Common myeloid progenitor, CD34-positive (primary cell): Measurements from ENCODE around the gene CCNL2.
A peak's percentile ranks its signal among the peaks of the same experiment; 100 is the strongest.

ENCODE experiments used
- CTCF ChIA-PET: fragments of 350-600 bp; sonication (Branson Sonifier 250); formaldehyde crosslinking; loops from one replicate; lab custom pipeline; 2021; ENCODE audit warnings: antibody characterized with exemption; lab: Charles Lee
- POLR2A ChIA-PET: fragments of 350-600 bp; sonication (Branson Sonifier 250); formaldehyde crosslinking; loops from one replicate; lab custom pipeline; 2021; ENCODE audit warnings: antibody characterized with exemption; lab: Charles Lee
- DNase-seq, 3 donors: peaks; one replicate each; pipeline versions ENCODE4 v3.0.0 to v3.0.0-alpha.2; 2013
- H3K27ac ChIP-seq, 2 experiments: 1 replicate in 1 of 2; 2 replicates in 1 of 2; pipeline ENCODE4 v1.7.0; 2013; ENCODE audit warnings: inconsistent platforms in 2 of 2, low read length in 2 of 2, mild to moderate bottlenecking in 2 of 2, low read depth in 1 of 2, moderate library complexity in 1 of 2; ENCODE audit not compliant: severe bottlenecking in 2 of 2, insufficient read depth in 1 of 2, poor library complexity in 1 of 2
- H3K27me3 ChIP-seq, 5 experiments: replicated peaks in 2 of 5; 1 replicate in 3 of 5; 2 replicates in 2 of 5; pipeline versions ENCODE4 v1.6.1 to v1.7.0; 2013; ENCODE audit warnings: low read length in 4 of 5, mild to moderate bottlenecking in 2 of 5, moderate library complexity in 2 of 5, inconsistent platforms in 1 of 5; ENCODE audit not compliant: insufficient read depth in 5 of 5, control insufficient read depth in 4 of 5
- H3K36me3 ChIP-seq, 4 experiments: 1 replicate in 2 of 4; 2 replicates in 2 of 4; pipeline versions ENCODE4 v1.6.1 to v1.7.0; 2013; ENCODE audit warnings: low read length in 3 of 4, control low read depth in 1 of 4, mild to moderate bottlenecking in 1 of 4; ENCODE audit not compliant: control insufficient read depth in 4 of 4, insufficient read depth in 4 of 4
- H3K4me1 ChIP-seq, 4 experiments: 1 replicate in 3 of 4; 2 replicates in 1 of 4; pipeline versions ENCODE4 v1.6.1 to v1.7.1; 2013; ENCODE audit warnings: low read length in 3 of 4, mild to moderate bottlenecking in 3 of 4, control low read depth in 1 of 4, inconsistent platforms in 1 of 4, moderate library complexity in 1 of 4; ENCODE audit not compliant: control insufficient read depth in 4 of 4, insufficient read depth in 4 of 4; ENCODE audit errors: control extremely low read depth in 1 of 4
- H3K4me3 ChIP-seq, 7 experiments: 1 replicate in 4 of 7; 2 replicates in 3 of 7; pipeline versions ENCODE4 v1.5.1 to v1.7.0; 2013; ENCODE audit warnings: mild to moderate bottlenecking in 7 of 7, low read length in 6 of 7, moderate library complexity in 6 of 7, inconsistent platforms in 2 of 7, low read depth in 2 of 7, control low read depth in 1 of 7; ENCODE audit not compliant: insufficient read depth in 4 of 7, control insufficient read depth in 1 of 7; ENCODE audit errors: extremely low read depth in 1 of 7
- H3K9me3 ChIP-seq, 5 experiments: 1 replicate in 4 of 5; 2 replicates in 1 of 5; pipeline versions ENCODE4 v1.6.1 to v1.7.1; 2013; ENCODE audit warnings: low read length in 4 of 5, mild to moderate bottlenecking in 2 of 5, inconsistent platforms in 1 of 5, low read depth in 1 of 5, moderate library complexity in 1 of 5; ENCODE audit not compliant: control insufficient read depth in 4 of 5, insufficient read depth in 2 of 5; ENCODE audit errors: control extremely low read depth in 1 of 5
- WGBS: methylation state at CpG from one replicate; pipeline ENCODE4 v1.1.5; 2013; ENCODE audit not compliant: insufficient coverage; 5-methylcytosine and 5-hydroxymethylcytosine counted together

The CCNL2 gene

DNA sequence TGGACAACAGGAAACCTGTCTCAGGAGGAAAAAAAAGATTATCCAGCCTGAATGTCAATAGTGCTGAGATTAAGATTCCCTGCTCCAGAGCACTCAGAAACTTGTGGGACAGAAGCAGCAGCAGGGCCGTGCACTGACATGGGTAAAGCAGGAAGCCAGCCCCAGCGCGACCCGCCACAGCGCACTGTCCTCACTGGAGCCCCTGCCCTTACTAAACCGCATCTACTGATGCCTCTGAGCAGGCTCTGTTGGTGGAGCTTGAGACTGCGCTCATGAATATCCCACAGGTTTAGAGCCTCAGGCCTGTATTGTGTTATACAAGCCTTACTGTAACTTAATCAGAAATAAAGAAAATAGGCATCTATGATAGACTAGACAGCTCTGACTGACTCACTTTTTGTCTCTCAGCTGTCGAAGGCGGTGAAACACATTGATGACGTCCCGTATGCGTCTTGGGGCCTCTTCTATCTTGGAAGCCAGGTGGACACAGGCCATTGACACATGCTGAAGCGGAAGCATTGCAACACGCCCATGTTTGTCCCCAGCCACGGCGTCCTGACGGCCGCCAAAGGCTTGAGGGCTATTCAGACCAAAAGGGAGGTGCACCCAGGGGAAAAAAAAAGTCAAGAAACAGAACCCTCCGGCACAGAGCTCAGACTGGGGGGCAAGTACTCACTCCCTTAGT is 1.2 kb downstream of the CCNL2 start:
- Histone ChIP-seq H3K27me3 (no peaks in the 10 kb centered on the region), H3K4me1 (peaks cover 0 to 33% (median 30%) of the 10 kb centered on the region in 4 experiments), H3K36me3 (peaks cover 8 to 66% (median 46%) of the 10 kb centered on the region in 4 experiments), H3K4me3 (peak overlapping the region; percentile 81 to 97 (median 92)), H3K27ac (peak overlapping the region; percentile 79 to 91), H3K9me3 (no peaks in the 10 kb centered on the region)
- WGBS, result 80% methylated on average over 16 of the region's 19 CpGs
- POLR2A ChIA-PET, result no interaction called here
- DNase-seq, result peak; percentile 41 to 72 (median 61)
- CTCF ChIA-PET, result interaction anchor here (0.8 to 3.1 kb wide), 4 partner anchors 10 to 36 kb away, joined by 3 to 11 read pairs (median 6); partner anchors contain the start of gene MRPL20

DNA sequence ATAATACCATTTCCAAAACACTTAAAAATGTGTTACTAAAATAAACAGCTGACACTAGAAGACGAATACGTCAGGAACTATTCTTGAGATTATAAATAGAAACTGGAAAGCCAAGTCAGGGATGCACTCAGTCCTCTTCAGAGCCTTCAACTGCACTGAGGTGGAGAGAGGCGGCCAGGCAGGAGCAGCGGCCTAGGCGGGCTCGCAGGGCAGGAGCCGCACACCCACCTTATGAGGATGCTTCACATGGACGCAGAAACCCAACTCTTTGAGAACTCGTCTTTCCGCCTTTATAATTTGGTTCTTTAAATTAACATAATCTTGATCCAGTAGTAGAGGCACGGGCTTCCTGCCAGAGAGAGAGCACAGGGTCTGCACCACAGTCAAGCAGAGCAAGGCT is 4.0 kb downstream of the CCNL2 start:
- POLR2A ChIA-PET, result no interaction called here
- H3K9me3 ChIP-seq, result no peaks in the 10 kb centered on the region
- H3K36me3 ChIP-seq, result peaks cover 11 to 66% (median 56%) of the 10 kb centered on the region in 4 experiments
- no peaks in the 10 kb centered on the region for H3K27me3 ChIP-seq
- CTCF ChIA-PET, result interaction anchor here (1.2 kb wide), 1 partner anchor 11 kb away, joined by 3 read pairs; no protein-coding TSS in a partner anchor
- no peak overlapping the region for H3K27ac ChIP-seq
- DNase-seq, result no peak
- H3K4me3 ChIP-seq, result no peak overlapping the region
- 91% methylated on average over 4 of the region's 11 CpGs for WGBS
- H3K4me1 ChIP-seq, result peaks cover 0 to 19% (median 18%) of the 10 kb centered on the region in 4 experiments

DNA sequence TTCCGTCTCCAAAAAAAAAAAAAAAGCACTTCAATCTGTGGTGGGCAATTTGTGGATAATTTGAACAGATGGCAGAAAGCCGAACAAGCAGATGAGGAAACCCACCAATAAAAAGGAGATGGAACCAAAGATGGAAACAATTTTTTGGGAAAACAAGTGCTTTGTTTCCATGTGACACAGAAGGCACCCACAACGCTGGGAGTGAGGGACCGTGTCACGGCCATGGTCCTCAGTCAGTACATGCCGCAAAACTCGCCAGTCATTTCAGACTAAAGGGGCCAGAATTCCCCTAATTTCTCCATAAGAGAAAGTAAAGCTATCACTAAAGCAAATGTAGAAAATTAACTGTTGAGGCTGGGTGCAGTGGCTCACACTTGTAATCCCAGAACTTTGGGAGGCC is 5.0 kb downstream of the CCNL2 start:
- 100% methylated on average over 7 of the region's 7 CpGs for WGBS
- Histone ChIP-seq H3K27me3 (no peaks in the 10 kb centered on the region), H3K36me3 (peaks cover 12 to 75% (median 63%) of the 10 kb centered on the region in 4 experiments), H3K27ac (no peak overlapping the region), H3K9me3 (no peaks in the 10 kb centered on the region), H3K4me1 (peaks cover 0 to 13% (median 12%) of the 10 kb centered on the region in 4 experiments), H3K4me3 (no peak overlapping the region)
- POLR2A ChIA-PET, result no interaction called here
- CTCF ChIA-PET, result no interaction called here
- no peak for DNase-seq

DNA sequence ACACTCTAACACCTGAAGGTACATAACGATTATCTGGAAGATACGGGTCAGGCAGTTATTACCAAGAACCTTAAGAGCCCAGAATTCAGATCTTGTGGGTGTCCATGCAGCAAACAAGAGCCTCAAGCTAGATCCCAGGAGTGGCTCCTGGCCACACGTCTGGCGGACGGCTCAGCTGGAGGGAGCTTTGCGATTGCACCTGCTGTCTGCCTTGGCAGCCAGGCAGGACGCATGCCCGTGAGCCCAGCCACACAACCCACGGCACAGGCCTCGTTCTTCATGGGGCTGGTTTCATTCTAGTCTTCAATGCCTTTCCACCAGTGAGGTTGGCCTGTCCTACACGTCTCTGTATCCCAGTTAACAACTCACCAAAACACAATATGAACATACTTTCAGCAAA is 5.7 kb downstream of the CCNL2 start:
- CTCF ChIA-PET, result interaction anchor here (1.7 kb wide), 1 partner anchor 9 kb away, joined by 8 read pairs; no protein-coding TSS in a partner anchor
- Histone ChIP-seq H3K4me1 (peaks cover 0 to 12% (median 10%) of the 10 kb centered on the region in 4 experiments), H3K36me3 (peaks cover 12 to 78% (median 66%) of the 10 kb centered on the region in 4 experiments), H3K27me3 (no peaks in the 10 kb centered on the region), H3K4me3 (no peak overlapping the region), H3K9me3 (no peaks in the 10 kb centered on the region), H3K27ac (no peak overlapping the region)
- no peak for DNase-seq
- 97% methylated on average over 10 of the region's 11 CpGs for WGBS
- POLR2A ChIA-PET, result no interaction called here

DNA sequence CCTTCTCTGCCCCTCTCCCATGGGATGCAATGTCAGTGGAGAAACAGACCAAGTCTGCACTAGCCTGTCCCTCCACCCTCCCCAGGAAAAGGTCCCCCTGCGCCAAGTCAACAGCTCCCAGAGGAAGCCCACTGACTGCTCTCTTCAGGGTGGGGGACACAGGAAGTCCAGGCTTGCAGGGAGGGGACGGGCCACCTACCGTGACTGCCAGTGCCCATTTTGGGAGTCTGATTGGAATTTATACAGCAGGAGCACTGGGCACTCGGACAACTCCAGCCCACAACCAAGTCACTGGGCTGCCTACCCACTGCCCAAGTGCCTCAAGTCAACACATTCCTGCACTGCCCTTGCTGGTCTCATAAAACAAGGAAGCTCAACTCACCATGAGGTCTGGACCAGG is 6.1 kb downstream of the CCNL2 start:
- no peak for DNase-seq
- 100% methylated on average over 4 of the region's 4 CpGs for WGBS
- Histone ChIP-seq H3K9me3 (no peaks in the 10 kb centered on the region), H3K4me1 (peaks cover 0 to 8% (median 6%) of the 10 kb centered on the region in 4 experiments), H3K36me3 (peaks cover 12 to 79% (median 68%) of the 10 kb centered on the region in 4 experiments), H3K27me3 (no peaks in the 10 kb centered on the region), H3K4me3 (no peak overlapping the region), H3K27ac (no peak overlapping the region)
- ChIA-PET CTCF (interaction anchor here (1.7 kb wide), 1 partner anchor 9 kb away, joined by 8 read pairs; no protein-coding TSS in a partner anchor), POLR2A (no interaction called here)

DNA sequence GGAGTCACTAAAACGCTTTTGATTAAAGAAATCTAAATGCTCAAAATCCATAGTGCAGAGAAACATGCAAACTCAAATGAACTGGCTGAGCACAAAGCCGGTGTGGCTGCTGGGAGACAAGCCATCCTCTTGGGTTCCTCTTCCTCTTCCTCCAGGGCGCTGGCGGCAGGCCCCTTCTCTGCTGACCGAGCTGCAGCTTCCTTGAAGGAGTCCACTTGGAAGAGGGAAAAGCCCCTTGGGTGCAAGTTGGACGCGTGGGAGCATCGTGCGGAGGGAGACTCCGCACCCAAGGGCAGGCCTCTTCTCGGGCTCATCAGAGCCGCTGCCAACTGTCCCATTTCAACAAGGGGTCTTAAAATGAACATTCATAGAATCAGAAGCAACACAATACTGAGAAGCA is 7.9 kb downstream of the CCNL2 start:
- no peaks in the 10 kb centered on the region for H3K27me3 ChIP-seq
- ChIA-PET CTCF (interaction anchor here (1.0 kb wide), 1 partner anchor 16 kb away, joined by 3 read pairs; the partner anchor contains the start of gene AURKAIP1), POLR2A (no interaction called here)
- H3K27ac ChIP-seq, result no peak overlapping the region
- no peaks in the 10 kb centered on the region for H3K9me3 ChIP-seq
- H3K4me3 ChIP-seq, result no peak overlapping the region
- 89% methylated on average over 7 of the region's 12 CpGs for WGBS
- no peak for DNase-seq
- H3K4me1 ChIP-seq, result no peaks in the 10 kb centered on the region
- peaks cover 14 to 89% (median 73%) of the 10 kb centered on the region in 4 experiments for H3K36me3 ChIP-seq

DNA sequence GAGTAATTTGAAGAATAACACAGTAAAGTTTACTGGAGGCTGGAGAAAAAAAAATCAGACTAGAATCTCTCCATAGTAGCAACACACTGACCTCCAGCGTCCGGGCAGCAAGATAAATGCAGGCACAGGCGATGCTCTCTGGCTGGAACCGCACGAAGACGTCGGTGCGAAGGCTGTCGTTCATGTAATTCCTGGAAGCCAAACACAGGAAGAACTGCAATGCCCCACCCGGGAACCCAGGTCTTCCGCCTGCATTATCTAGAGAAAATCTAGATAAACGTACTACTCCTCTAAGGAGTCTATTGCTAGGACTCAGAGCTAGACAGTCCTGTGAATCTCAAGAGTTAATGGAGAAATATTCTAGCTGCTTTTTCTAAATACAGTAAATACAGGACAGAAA is 8.5 kb downstream of the CCNL2 start:
- CTCF ChIA-PET, result no interaction called here
- H3K27ac ChIP-seq, result no peak overlapping the region
- POLR2A ChIA-PET, result no interaction called here
- H3K27me3 ChIP-seq, result no peaks in the 10 kb centered on the region
- peaks cover 14 to 93% (median 78%) of the 10 kb centered on the region in 4 experiments for H3K36me3 ChIP-seq
- no peak overlapping the region for H3K4me3 ChIP-seq
- no peaks in the 10 kb centered on the region for H3K4me1 ChIP-seq
- H3K9me3 ChIP-seq, result no peaks in the 10 kb centered on the region
- 98% methylated on average over 9 of the region's 12 CpGs for WGBS
- no peak for DNase-seq
